Neural cell (in vitro differentiated cells): ENCODE results near the gene CYP27B1. TPM values are rescaled to one million over a fixed set of nuclear protein-coding genes. Genes with fewer than 3 reads are reported as not detected.
A peak's percentile ranks its signal among the peaks of the same experiment; 100 is the strongest.

ENCODE experiments used
- H2AFZ ChIP-seq: fragments of 200-600, 300-800 bp; sonication (generic), shearing (Covaris generic); 2 replicates; pipeline ENCODE4 v1.6.0; 2014; ENCODE audit warnings: low read depth, mild to moderate bottlenecking, antibody characterized with exemption, low read length, moderate library complexity
- H3F3A ChIP-seq: fragments of 200-600 bp; shearing (Covaris generic); 2 replicates; pipeline ENCODE4 v1.6.1; 2016; ENCODE audit warnings: mild to moderate bottlenecking, moderate library complexity, mixed read lengths, antibody characterized with exemption, low read length; ENCODE audit not compliant: insufficient read depth, poor library complexity, severe bottlenecking
- H3K27ac ChIP-seq: fragments of 200-600, 300-800 bp; sonication (generic), shearing (Covaris generic); 2 replicates; pipeline ENCODE4 v1.5.1; 2014; ENCODE audit warnings: mild to moderate bottlenecking, low read length, moderate library complexity
- H3K27me3 ChIP-seq: fragments of 300-800, 200-600 bp; sonication (generic), shearing (Covaris generic); 2 replicates; pipeline ENCODE4 v1.6.0; 2014; ENCODE audit warnings: mild to moderate bottlenecking, low read depth, low read length, moderate library complexity; ENCODE audit not compliant: insufficient read depth
- H3K36me3 ChIP-seq: fragments of 300-800, 200-600 bp; sonication (generic), shearing (Covaris generic); 2 replicates; pipeline ENCODE4 v1.5.1; 2014; ENCODE audit warnings: mild to moderate bottlenecking, antibody characterized with exemption, low read length, moderate library complexity; ENCODE audit not compliant: insufficient read depth
- H3K4me2 ChIP-seq: fragments of 300-800, 200-600 bp; sonication (generic), shearing (Covaris generic); 2 replicates; pipeline ENCODE4 v1.6.0; 2014; ENCODE audit warnings: mild to moderate bottlenecking, low read length
- H3K4me3 ChIP-seq: fragments of 300-800, 200-600 bp; sonication (generic), shearing (Covaris generic); 2 replicates; pipeline ENCODE4 v1.5.1; 2014; ENCODE audit warnings: mild to moderate bottlenecking, low read length, moderate library complexity
- H3K79me2 ChIP-seq: fragments of 200-600 bp; shearing (Covaris generic); replicated peaks from 2 replicates; pipeline ENCODE4 v1.6.0; 2014; ENCODE audit warnings: mild to moderate bottlenecking, low read length, moderate library complexity; ENCODE audit not compliant: insufficient read depth
- H3K9ac ChIP-seq: fragments of 300-800, 200-600 bp; sonication (generic), shearing (Covaris generic); 2 replicates; pipeline ENCODE4 v1.6.1; 2016; ENCODE audit warnings: mild to moderate bottlenecking, low read length, mixed read lengths
- H3K9me2 ChIP-seq: fragments of 200-600 bp; shearing (Covaris generic); 2 replicates; pipeline ENCODE4 v1.6.1; 2016; ENCODE audit warnings: mild to moderate bottlenecking, low read length, mixed read lengths; ENCODE audit not compliant: insufficient read depth
- H3K9me3 ChIP-seq: fragments of 200-600, 300-800 bp; sonication (generic), shearing (Covaris generic); 2 replicates; pipeline ENCODE4 v1.6.1; 2016; ENCODE audit warnings: mild to moderate bottlenecking, mixed run types, low read length, moderate library complexity, mixed read lengths
- H4K20me1 ChIP-seq: fragments of 200-600 bp; shearing (Covaris generic); 2 replicates; pipeline ENCODE4 v1.6.1; 2016; ENCODE audit warnings: mild to moderate bottlenecking, mixed run types; ENCODE audit not compliant: insufficient read depth
- CTCF ChIP-seq: fragments of 450-650 bp; IDR thresholded peaks from 2 replicates; pipeline ENCODE4 v1.5.1; 2014; ENCODE audit warnings: antibody characterized with exemption, mild to moderate bottlenecking, moderate library complexity; ENCODE audit not compliant: poor library complexity, severe bottlenecking
- EP300 ChIP-seq: fragments of 450-650 bp; conservative IDR thresholded peaks from 2 replicates; pipeline ENCODE4 v1.6.1; 2014; ENCODE audit warnings: antibody characterized with exemption, mild to moderate bottlenecking, moderate library complexity; ENCODE audit not compliant: poor library complexity, severe bottlenecking
- EZH2 ChIP-seq: fragments of 200-600, 300-800 bp; shearing (Covaris generic), sonication (generic); IDR thresholded peaks from 2 replicates; pipeline ENCODE4 v1.6.1; 2014; ENCODE audit warnings: antibody characterized with exemption, low read length, borderline replicate concordance, mild to moderate bottlenecking; ENCODE audit not compliant: insufficient read depth, poor library complexity, severe bottlenecking
- MXI1 ChIP-seq: fragments of 450-650 bp; conservative IDR thresholded peaks from 2 replicates; pipeline ENCODE4 v1.6.1; 2014; ENCODE audit warnings: antibody characterized with exemption, mild to moderate bottlenecking; ENCODE audit not compliant: poor library complexity, severe bottlenecking
- RAD21 ChIP-seq: fragments of 450-650 bp; conservative IDR thresholded peaks from 2 replicates; pipeline ENCODE4 v1.6.1; 2014; ENCODE audit warnings: antibody characterized with exemption, mild to moderate bottlenecking, moderate library complexity
- SMC3 ChIP-seq: fragments of 450-650 bp; conservative IDR thresholded peaks from 2 replicates; pipeline ENCODE4 v1.6.1; 2014; ENCODE audit warnings: antibody characterized with exemption, mild to moderate bottlenecking, moderate library complexity; ENCODE audit not compliant: poor library complexity
- TAF1 ChIP-seq: IDR thresholded peaks from 2 replicates; pipeline ENCODE4 v1.6.1; 2012; ENCODE audit warnings: low read depth
- polyA plus RNA-seq: library from polyadenylated mRNA; depleted of rRNA; stranded (reverse); fragments of >200 nt; gene quantifications from 2 replicates; pipeline ENCODE4 v1.2.3, GENCODE V29; 2014
- TF ChIP-seq, protein P1 (sequence below): IDR thresholded peaks from 2 replicates; pipeline ENCODE4 v1.6.1; 2012; ENCODE audit warnings: borderline replicate concordance

Gene CYP27B1
- polyA plus RNA-seq, 1 donor from 2014 or later = 1.4 TPM

DNA sequence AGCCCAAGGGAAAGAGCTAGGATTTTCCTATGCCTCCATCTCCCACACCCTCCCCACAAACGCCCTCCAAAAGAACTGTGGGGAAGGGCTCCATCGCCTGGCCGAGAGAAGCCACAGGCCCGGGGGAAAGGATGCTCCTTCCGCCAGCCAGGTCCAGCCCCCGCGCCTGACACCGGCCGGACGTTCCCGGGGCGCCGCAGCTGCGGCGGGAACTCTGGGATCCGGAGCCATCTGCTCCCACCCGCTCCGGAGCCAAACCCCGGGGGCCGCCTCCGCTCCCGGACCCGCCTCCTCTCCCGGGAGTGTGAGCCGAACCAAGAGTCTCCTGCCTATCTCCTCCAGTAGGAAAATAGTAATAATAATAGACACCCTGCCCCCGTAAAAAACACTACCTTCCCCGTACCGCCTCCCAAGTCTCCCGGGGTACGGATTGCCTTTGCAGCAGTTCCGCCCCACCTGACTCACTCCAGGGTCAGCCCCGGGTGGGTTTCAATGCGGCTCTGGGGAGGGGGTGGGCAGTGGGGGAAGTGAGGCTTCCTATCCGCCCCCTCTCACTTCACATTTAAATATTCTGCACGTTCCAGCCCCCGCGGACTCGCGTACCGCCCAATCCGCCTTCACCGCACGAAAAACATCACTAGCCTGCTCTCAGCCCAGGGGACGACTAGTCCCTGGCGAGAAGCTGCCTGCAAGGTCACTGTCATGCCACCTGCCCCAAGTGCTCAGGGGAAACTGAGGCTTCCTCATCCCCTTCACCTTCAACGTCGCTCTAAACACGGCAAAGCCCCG is 30.7 kb downstream of the CYP27B1 start:
- no peak overlapping the region for H3K27ac ChIP-seq
- no peaks in the 10 kb centered on the region for H3K79me2 ChIP-seq
- no peak overlapping the region for H2AFZ ChIP-seq
- peaks cover 45% of the 10 kb centered on the region for H3K27me3 ChIP-seq
- H3K9ac ChIP-seq = peak overlapping the region; percentile 95
- H3K4me3 ChIP-seq = peak overlapping the region; percentile 88
- H3K9me2 ChIP-seq = no peaks in the 10 kb centered on the region
- H3K36me3 ChIP-seq = peaks cover 16% of the 10 kb centered on the region
- H3F3A ChIP-seq = no peaks in the 10 kb centered on the region
- peaks cover 20% of the 10 kb centered on the region for H4K20me1 ChIP-seq
- no peaks in the 10 kb centered on the region for H3K9me3 ChIP-seq
- TF ChIP-seq EZH2 (no peak), CTCF (peak; percentile 64), SMC3 (peak; percentile 43), TAF1 (no peak), RAD21 (peak; percentile 61)
- H3K4me2 ChIP-seq = peak overlapping the region; percentile 90

GRCh38 chr12:57735198-57735855 is 31.6 kb downstream of the CYP27B1 start:
- TF ChIP-seq, protein P1, sequence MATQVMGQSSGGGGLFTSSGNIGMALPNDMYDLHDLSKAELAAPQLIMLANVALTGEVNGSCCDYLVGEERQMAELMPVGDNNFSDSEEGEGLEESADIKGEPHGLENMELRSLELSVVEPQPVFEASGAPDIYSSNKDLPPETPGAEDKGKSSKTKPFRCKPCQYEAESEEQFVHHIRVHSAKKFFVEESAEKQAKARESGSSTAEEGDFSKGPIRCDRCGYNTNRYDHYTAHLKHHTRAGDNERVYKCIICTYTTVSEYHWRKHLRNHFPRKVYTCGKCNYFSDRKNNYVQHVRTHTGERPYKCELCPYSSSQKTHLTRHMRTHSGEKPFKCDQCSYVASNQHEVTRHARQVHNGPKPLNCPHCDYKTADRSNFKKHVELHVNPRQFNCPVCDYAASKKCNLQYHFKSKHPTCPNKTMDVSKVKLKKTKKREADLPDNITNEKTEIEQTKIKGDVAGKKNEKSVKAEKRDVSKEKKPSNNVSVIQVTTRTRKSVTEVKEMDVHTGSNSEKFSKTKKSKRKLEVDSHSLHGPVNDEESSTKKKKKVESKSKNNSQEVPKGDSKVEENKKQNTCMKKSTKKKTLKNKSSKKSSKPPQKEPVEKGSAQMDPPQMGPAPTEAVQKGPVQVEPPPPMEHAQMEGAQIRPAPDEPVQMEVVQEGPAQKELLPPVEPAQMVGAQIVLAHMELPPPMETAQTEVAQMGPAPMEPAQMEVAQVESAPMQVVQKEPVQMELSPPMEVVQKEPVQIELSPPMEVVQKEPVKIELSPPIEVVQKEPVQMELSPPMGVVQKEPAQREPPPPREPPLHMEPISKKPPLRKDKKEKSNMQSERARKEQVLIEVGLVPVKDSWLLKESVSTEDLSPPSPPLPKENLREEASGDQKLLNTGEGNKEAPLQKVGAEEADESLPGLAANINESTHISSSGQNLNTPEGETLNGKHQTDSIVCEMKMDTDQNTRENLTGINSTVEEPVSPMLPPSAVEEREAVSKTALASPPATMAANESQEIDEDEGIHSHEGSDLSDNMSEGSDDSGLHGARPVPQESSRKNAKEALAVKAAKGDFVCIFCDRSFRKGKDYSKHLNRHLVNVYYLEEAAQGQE = no peak
- no peak for TF ChIP-seq EP300
- no peak for TF ChIP-seq MXI1
- TF ChIP-seq TAF1 = no peak
- Histone ChIP-seq H4K20me1 (peaks cover 20% of the 10 kb centered on the region), H3K9ac (peak overlapping the region; percentile 95), H3K9me2 (no peaks in the 10 kb centered on the region), H3F3A (no peaks in the 10 kb centered on the region), H2AFZ (no peak overlapping the region), H3K27ac (no peak overlapping the region), H3K4me2 (peak overlapping the region; percentile 90), H3K36me3 (peaks cover 16% of the 10 kb centered on the region), H3K79me2 (no peaks in the 10 kb centered on the region), H3K9me3 (no peaks in the 10 kb centered on the region), H3K4me3 (peak overlapping the region; percentile 88), H3K27me3 (peaks cover 50% of the 10 kb centered on the region)
